Activated CD4-positive, CD25-positive, alpha-beta regulatory T cell treated with anti-CD3 and anti-CD28 coated beads, Interleukin-2, amount 50 U/mL, for 72 hours (primary cell): Measurements from ENCODE around the gene SLX9.
"Not testable (repeated sequence)": the region's sequence is repeated elsewhere in the genome, so short reads cannot be mapped to it uniquely, and the experiment has no call there.

Source experiments
- DNase-seq: peaks from one replicate; pipeline ENCODE4 v3.0.0; 2021

Gene SLX9

DNA sequence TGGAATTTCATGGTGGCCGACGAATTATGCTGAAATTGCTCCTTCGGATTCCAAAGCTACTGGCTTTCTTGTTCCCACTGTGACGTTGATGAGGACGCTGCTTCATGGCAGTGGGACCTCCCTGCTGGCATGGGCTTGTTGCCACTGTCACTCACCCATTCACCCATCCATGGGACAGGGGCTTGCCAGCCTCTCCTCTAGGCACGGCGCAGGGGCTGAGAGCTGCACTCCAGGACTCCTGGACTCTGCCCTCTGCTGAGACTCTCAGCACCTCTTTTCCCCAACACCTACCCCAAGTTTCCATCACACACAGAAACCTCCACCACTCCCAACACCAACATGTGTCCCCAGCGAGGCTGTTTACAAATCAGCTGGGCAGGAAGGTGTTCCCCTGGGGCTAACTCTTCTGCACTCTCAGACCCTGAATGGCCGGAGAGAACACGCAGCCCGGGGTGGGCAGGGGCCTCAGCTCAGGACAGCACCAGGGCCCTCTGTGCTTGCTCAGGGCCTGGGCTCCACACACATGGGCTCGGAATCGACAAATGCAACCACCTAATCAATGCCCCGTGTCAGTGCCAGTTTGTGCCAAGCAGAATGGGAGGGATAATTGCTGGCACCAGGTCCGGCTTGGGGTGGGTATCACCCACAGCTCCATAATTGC, 22.3 kb upstream of the SLX9 start:
- no peak for DNase-seq

DNA sequence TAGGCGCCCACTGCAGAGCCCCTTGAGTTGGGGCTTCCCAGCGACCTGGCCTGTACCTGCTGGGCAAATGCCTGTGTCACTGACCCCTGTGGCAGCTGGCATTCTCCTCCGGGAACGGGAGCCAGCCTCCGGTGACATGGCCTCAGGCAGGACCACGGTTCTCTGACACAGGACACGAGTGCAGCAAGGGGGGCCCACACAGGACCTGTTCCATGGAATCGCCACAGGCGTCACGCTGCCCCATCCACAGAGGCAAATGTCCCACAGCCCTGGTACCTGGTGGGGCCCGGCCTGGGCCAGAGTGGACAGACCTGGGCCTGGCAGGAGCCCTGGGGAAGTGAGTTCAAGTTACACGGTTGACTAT, 21.7 kb upstream of the SLX9 start:
- no peak for DNase-seq

DNA sequence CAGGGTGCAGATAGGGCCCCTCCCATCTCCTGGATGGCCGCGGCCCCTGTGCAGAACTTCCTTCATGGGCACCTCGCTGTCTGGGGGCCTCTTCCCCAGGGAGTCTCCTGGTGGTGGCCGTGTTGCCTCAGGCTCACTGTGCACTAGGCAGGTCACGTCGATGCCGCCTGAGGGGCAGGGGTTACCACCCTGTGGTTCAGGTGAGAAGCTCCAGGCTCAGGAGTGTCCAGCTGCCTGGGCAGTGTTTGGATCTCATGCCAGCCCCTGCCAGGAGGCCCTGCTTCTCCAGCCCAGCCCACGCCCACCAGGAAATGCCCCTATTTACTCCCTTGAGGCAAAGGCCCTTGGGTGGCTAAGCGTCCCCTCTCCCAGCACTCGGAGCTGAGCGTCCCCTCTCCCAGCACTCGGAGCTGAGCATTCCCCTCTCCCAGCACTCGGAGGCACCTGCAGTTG, 21.2 kb upstream of the SLX9 start:
- no peak for DNase-seq

DNA sequence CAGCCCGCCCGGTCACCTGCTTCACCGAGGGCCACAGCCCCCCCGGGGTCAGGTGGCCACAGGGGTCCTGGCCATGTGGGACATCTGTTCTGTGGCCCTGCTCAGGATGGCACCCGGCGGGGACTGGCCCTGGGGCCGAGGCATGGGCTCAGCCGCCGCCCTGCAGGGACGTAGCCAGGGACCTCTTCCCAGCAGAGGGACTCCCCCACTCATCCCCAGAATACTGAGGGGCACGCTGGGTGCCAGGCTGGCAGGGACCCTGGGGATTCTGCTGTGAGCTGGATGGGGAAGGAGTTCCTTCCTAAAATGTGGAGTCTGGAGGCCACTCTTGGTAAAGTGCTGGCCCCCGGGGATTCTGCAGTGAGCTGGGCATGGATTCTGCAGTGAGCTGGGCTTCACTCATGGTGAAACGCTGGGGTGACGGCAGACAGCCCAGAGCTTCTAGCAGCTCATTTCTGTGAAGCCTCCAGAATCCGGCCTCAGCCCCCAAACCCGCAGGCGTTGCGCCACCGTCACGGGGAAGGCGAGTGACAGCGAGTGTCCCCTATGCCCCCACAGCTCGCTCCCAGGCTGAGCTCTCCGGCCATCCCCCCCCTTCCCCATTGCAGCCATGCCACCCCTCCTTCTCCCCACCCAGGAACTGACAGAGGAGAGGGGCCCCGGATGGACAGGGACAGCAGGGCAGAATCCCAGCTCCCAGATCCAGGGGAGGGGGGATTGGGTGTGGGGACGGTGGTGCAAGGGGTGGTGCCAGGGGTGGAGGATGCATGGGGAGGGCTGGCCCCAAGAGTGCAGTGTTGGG, 20.5 kb upstream of the SLX9 start:
- peak; percentile 36 for DNase-seq

DNA sequence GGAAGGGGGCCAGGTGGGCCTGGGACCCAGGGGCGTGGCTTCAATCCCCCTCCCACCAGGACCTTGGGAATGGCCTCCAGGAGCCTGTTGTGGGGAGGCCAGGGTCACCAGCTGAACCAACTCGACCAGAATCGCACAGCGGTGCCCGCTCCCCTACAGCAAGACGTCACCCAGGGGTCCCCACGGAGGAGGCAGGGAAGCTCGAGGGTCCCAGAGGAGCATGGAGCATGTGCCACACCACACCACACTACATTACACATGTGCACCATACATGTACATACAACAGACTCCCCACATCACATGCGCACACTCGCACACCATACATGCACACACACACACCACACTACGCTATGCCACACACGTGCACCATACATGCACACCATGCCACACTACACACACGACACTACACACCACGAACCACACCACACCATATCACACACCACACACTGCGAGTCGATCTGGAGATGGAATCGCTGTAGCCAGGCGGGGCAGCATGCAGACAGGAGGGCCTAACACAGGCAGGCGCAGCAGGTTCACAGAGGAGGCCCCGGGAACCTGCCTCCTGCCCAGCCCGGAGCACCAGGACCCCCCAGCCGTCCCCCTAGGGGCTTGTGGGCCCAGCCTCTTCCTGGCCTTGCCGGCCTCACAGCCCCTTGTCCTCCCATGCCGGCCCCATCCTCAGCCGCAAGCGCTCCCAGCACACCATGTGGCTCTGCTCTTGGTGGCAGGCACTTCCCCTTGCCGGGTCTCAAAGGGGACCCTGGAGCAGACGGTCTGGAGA, 19.7 kb upstream of the SLX9 start:
- DNase-seq, result no peak

DNA sequence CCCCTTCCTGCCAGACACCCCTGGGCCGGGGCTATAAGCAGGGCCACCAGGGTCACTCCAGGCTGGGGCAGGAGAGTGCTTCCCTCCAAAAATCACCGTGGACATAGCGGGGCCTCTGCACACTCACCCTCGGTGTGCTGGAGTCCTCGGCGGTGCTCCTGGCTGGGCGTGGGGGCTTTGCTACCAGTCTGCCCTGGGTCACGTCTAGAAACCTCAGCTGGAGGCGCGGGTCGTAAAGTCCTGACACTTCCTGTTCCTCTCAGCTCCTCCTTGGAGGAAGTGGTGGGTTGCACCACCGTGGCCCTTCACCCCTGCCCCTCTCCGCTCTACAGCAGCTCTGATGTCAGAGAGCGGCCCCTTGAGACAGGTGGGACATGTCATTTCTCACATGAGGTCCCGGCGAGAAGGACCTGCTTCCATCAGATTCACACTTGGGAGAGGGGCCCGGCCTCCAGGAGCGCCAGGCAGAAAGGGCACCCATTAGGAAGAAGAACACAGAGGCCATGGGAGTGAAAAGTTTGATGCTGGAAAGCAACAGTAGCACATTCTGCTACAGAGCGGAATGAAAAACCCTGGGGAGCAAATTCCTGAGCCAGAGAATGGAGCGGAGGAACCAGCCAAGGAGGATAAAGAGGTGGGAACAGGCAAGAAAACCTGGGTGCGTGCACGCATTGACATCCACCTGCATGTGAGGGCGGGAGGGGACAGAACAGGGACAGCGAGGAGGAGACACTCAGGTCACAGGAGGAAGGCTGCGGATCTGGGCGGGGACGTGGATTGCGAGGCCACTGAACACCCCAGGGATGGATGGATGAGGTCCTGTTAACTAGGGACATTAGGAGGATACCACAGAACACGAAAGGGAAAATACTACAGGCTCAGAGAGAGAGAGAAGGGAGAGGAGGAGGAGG, 18.9 kb upstream of the SLX9 start, which contains the start of gene ITGB2:
Gene ITGB2 (minus strand): TSS at position 206 of the 911 bp plus-strand sequence. CDS start 10,117 bp downstream, outside the sequence.
- DNase-seq, result peak; percentile 49

DNA sequence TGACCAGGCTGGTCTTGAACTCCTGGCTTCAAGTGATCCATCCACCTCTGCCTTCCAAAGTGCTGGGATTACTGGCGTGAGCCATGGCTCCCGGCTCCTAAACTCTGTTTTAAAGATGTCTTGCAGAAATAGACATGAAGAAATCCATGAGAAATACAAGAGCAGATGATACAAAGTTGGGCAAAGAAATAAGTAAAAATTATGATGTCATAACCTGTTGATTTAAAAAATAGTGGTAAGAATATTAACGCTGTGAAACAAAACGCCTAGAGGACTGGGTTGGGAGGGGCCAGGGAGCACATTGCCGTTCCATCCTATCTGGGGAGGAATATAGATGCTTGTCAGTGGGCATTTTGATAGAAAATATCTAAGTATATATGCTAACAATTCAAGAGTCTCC, 17.9 kb upstream of the SLX9 start:
- DNase-seq, result no peak

DNA sequence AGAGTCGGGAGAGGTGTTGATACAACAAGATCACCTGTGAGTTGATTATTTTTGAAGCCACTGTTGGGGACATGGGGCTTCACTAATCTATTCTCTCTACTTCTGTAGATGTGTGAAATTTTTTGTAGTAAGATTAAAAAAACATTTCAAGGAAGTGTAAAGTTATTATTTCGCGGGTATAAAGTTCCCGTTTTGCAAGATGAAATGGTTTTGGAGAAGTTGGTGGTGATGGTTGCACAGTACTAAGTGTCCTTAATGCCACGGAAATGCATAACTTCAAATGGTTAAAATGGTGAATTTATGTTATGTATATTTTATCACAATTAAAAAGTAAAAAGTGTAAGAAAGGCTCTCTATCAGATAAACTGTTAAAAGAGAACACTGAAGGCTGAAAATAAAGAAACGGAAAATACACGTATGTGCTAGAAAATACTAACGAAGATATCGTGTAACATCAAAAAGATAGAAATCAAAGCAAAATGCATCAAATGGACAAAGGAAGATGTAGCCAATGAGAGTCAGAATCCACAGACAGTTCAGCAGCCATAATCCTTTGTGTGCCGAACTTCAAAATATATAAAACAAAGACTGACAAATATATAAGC, 16.2 kb upstream of the SLX9 start:
- no peak for DNase-seq

DNA sequence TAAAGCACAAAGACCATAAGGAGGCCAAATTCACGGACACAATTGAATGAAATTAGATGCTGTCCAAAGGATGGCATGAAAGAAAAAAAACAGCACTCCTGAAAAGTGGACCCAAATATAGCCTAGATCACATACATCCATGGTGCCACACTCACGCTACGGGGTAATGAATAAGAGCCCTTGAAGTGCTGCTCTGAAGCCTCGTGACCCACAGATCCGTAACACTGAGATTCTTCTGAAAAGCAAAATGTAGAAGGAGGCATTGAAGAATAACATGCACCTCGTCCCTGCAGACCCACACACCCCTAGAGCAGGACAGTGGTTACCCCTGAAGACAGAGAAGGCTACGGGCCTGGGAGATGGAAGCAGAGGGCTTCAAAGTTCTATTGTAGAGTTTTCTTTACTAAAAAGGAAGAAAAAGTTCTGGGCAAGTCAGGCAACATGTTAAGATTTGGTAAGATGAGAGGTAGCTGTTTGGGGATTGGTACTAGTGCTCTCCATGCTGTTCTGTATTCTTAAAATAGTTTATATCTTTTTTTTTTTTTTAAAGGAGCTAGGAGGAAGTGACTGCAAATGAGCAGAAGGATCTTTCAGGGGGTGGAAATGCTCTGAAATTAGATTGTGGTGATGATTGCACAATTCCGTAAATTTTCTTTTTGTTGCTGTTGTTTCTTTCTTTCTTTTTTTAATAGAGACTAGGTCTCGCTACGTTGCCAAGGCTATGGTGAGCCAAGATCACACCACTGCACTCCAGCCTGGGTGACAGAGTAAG, 15.0 kb upstream of the SLX9 start:
- DNase-seq, result no peak

DNA sequence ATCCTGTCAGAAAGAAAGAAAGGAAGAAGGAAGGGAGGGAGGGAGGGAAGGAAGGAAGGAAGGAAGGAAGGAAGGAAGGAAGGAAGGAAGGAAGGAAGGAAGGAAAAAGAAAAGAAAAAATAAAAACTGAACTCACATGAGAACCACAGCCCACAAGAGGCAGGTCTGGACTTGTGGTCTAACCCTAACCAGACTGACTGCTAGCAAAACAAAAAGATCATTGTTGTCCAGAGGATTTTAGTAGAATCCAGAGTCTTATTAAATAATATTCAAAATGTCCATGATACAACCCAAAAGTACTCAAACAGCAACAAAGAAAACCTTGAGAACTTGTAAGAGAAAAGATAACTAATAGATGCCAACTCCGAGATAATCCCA, 14.5 kb upstream of the SLX9 start:
- no peak for DNase-seq

DNA sequence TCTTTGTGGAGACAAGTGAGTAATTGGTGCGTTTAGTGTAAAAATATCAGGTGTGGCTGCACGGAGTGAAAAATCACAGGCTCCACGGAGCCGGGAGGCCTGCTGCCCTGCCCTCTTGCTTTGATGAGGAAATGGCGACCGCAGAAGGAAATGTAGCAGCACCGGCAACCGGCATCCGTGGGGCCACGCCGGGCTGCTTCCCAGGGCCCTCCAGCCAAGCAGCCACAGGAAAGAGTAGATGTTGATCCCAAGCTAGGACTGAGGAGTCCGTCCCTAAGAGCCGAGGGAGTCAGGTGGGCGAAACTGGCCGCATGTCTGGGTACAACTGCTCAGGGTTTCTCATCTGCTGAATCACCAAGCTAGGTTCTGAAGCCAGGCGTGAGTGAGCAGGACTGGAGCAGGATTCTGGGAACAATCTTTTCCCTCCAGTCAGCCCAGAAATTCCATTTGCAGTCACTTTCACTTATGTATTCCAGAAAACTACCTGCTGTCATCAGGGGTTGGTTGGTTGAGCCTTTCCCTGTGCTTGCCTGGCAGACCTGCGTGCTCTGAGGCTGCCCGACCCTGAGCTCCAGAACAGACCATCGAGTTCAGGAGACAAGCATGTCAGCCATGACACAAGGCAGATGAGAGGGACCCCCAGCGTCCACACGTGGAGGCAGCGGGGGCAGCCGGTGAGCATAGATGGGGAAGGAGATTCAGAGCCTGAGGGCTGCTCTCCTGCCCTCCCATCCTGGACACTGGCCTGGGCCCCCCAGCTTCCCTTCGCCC, 13.3 kb upstream of the SLX9 start:
- DNase-seq, result peak; percentile 54

DNA sequence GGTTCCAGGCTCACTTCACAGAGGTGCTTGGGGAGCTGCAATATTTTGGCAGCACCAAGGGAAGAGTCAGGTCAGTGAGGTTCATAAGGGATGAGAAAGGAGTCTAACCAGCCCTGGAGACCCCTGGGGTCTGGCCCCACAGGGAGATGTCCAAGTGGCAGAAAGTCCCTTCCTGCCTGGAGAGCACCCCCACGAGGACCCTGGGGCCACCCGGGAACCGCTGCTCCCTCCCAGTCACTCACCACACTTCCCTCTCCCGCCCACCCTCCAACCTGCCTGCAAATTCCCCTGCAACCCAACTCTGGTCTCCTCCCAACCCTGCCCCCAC, 12.6 kb upstream of the SLX9 start:
- no peak for DNase-seq

DNA sequence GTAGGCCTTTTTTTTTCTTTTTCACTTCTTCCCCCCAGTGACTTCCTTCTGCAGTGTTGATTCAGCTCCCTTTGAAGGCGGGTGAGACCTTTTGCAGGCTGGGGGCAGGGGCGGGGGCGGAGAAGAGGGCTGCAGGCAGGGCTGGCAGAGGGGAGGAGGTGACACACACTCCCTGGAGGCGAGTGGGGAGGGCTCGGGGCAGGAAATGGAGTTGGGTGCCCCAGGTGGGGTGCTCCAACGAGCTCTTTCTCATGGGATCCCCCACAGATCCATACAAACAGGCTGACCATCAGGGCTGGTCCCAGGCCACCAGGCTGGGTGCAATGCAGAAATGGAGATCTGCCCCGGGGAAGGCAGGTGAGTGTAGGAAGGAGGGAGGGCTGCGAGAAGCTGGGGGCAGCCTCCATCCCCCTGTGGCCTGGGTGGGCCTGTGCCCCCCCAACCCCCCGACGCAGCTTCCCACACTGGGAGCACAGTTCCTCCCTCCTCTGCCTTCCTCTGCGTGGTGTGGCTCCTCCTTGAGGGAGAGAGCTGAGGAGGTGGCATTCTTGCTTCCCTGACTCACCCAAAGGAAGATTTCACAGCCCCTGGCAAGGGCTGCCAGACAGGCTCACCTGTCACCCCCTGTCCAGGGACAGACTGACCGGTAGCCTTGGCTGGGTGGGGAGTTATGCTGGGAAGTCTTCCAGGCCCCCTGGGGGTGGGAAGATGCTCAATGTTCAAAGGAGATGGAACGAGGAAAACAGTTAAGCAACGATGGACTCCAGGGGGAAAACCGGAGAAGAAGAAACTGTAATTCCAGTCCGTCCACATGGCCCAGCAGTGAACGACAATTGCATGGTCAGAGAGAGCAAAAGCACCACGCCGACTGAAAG, 12.0 kb upstream of the SLX9 start:
- DNase-seq, result peak; percentile 63

DNA sequence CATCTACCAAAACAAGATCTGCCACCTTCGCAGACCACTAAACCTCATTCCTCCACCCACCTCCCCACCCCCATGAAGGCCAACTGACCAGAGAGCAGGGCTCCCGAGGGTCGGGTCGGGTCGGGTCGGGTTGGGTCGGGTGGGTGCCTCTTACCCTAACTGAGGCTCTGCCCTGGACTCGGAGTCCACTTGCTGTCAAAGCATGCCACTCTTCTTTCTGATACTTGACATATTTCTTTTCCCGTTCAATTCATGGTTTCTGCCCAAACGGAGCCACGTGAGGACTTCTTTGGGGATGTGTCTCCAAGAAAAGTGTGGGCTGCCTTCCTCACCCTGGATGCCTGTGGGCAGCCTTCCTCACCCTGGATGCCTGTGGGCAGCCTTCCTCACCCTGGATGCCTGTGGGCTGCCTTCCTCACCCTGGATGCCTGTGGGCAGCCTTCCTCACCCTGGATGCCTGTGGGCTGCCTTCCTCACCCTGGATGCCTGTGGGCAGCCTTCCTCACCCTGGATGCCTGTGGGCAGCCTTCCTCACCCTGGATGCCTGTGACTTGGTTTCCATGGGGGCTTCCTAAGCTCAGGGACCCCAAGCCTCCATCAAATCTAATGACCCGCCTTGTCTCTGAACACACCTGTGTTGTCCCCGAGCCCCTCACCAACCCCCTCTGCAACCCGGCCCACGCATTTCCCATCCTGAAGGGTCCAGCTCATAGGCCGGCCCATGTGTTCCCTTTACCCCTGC, 11.2 kb upstream of the SLX9 start:
- not testable (repeated sequence) for DNase-seq

DNA sequence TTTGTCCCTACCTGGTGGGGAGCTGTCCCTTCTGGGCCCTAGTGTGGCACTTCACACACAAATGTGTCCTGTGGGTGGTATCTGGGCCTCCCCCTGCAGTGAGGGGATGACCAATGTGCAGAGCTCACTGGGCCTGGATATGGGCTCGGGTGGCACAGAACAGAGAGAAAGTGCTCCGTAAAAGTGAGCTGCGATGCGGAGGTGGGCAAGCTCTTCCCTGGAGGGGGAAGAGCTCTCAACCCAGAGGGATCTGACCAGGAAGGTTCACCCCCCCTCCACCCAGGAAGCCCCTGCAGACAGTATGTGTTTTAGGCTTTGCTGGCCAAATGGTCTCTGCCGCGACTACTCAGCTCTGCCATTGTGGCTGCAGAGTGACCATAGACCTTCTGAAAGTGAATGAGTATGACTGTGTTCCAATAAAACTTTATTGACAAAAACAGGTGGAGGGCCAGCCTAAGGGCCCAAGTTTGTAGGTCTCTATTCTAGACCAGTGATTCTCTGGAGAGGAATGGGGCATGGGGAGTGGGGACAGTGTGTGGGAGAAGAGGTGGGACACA, 10.5 kb upstream of the SLX9 start:
- DNase-seq, result no peak

DNA sequence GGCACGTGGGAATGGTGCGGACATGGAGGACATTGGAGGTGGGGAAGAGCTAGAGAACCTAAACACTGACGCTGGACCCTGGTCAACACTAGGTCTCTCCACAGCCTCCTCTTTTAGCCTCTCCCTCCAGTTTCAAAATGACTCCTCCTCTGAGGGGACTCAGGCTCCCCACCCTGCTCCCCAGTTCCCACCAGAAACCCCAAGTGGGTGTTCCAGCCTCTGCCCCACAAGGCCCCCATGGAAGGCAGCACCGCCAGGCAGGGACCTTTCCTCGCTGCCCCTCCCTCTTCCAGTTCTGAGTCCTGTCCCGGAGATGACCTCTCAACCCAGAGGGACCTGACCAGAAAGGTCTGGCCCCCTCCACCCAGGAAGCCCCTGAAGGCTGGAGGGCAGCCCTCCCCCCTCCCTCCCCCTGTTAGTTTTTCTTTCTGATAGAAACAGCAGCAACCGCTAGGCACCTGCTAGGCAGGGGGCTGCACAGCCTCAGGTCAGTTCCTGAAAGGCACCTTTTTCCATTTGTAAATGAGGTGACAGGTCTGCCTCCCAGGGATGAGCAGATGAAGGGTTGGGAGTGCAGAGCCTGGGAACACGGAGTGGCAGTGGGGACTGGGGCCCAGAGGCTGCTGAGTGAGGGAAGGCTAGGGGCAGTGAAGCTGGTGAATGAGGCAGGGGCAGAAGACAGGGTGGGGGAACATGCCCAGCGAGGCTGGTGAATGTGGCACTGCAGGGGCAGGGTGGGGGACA, 9.9 kb upstream of the SLX9 start:
- no peak for DNase-seq

DNA sequence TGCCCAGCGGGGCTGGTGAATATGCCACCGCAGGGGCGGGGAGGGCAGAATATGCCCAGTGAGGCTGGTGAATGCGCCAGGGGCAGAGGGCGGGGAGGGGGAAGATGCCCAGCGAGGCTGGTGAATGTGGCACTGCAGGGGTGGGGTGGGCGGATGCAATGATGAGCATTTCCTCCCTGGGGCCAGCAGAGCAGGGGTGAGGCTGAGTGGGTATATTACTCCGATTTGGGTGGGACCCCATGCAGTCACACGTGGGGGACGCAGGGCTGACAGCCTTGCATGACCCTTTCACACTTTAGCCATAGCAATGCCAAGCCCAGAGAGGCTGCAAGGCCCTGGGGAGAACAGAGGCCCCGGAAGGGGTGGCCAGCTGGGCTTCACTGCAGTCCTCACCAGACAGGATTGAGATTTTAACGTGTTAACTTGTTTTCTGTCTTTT, 9.3 kb upstream of the SLX9 start:
- peak; percentile 59 for DNase-seq

DNA sequence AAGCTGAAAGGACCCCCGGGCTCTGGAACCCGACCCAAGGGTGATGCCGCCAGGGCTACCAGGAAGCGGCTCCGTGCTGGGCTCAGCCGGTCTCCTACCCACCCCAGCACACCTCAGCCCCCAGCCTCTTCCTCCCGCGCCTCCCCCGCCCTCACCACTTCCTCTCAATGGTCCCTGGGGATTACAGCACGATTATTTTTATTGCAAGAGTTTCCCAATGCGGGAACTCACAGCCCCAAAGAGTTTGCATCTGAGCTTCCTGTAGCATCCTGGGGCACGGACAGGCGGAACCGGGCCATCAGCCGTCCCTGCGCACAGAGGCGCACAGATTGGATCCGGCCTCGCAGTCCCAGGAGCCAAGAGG, 8.7 kb upstream of the SLX9 start:
- DNase-seq, result no peak
